Cardiac septum (tissue), 1 donor: Measurements from ENCODE around the gene DEFB131A. TPM values are rescaled to one million over a fixed set of nuclear protein-coding genes. Genes with fewer than 3 reads are reported as not detected.
"Not testable (repeated sequence)": the region's sequence is repeated elsewhere in the genome, so short reads cannot be mapped to it uniquely, and the experiment has no call there.

Experiments
- DNase-seq: peaks from one replicate; pipeline ENCODE4 v3.0.0-alpha.2; 2020; ENCODE audit warnings: low spot score
- intact Hi-C: fragments of 100-400 bp; cut with DNase I; formaldehyde crosslinking; loops from one replicate; pipeline ENCODE4 v1.14.0; 2022
- total RNA-seq: library from RNA; stranded (reverse); fragmentation: NEBNext Ultra II Directional; extraction: Animal tissue kit (Norgen Biotek cat#: 25700); gene quantifications from one replicate; pipeline ENCODE4 v1.2.1, GENCODE V29; 2021
- donor health status: DM: no; HTN: no; CAD: no.

The DEFB131A gene
- total RNA-seq, 1 donor from 2014 or later = not detected

GRCh38 chr4:9490986-9491385, 46.8 kb downstream of the DEFB131A start:
- intact Hi-C loops, DNase-seq: not testable (repeated sequence)

GRCh38 chr4:9493589-9493988, 49.4 kb downstream of the DEFB131A start:
- DNase-seq, intact Hi-C loops: not testable (repeated sequence)

- DNase-seq, intact Hi-C loops: not testable (repeated sequence)
These were observed 50.2 kb downstream of the DEFB131A start for GRCh38 chr4:9494256-9495035.

- DNase-seq = peak; percentile 74
These were observed 51.2 kb downstream of the DEFB131A start for GRCh38 chr4:9495443-9495842.

GRCh38 chr4:9497575-9498467, 53.6 kb downstream of the DEFB131A start:
- DNase-seq, intact Hi-C loops: not testable (repeated sequence)

More at GRCh38 chr4:9495443-9495842, 51.2 kb downstream of the DEFB131A start:
- intact Hi-C loops = not testable (repeated sequence)

- DNase-seq, intact Hi-C loops: not testable (repeated sequence)
These were observed 54.3 kb downstream of the DEFB131A start for GRCh38 chr4:9498468-9499040.

GRCh38 chr4:9499974-9500487, 55.8 kb downstream of the DEFB131A start:
- intact Hi-C loops = not testable (repeated sequence)
- peak; percentile 66 for DNase-seq

Other genes starting within 250 kb of the DEFB131A start
- not detected for gene USP17L10, start 233.8 kb upstream of the DEFB131A start, total RNA-seq
- not detected for gene USP17L11, start 229.0 kb upstream of the DEFB131A start, total RNA-seq
- gene USP17L12, start 224.3 kb upstream of the DEFB131A start, total RNA-seq = not detected
- not detected for gene USP17L13, start 219.5 kb upstream of the DEFB131A start, total RNA-seq
- gene USP17L15, start 210.0 kb upstream of the DEFB131A start, total RNA-seq = not detected
- not detected for gene USP17L17, start 200.5 kb upstream of the DEFB131A start, total RNA-seq
- gene USP17L18, start 195.8 kb upstream of the DEFB131A start, total RNA-seq = not detected
- gene USP17L19, start 191.0 kb upstream of the DEFB131A start, total RNA-seq = not detected
- not detected for gene USP17L20, start 186.3 kb upstream of the DEFB131A start, total RNA-seq
- not detected for gene USP17L21, start 181.5 kb upstream of the DEFB131A start, total RNA-seq
- not detected for gene USP17L22, start 176.8 kb upstream of the DEFB131A start, total RNA-seq
- gene USP17L24, start 119.2 kb upstream of the DEFB131A start, total RNA-seq = not detected
- not detected for gene USP17L25, start 114.5 kb upstream of the DEFB131A start, total RNA-seq
- not detected for gene USP17L26, start 109.8 kb upstream of the DEFB131A start, total RNA-seq
- not detected for gene USP17L5, start 105.0 kb upstream of the DEFB131A start, total RNA-seq
- not detected for gene USP17L27, start 100.3 kb upstream of the DEFB131A start, total RNA-seq
- gene USP17L28, start 95.5 kb upstream of the DEFB131A start, total RNA-seq = not detected
- gene USP17L29, start 90.8 kb upstream of the DEFB131A start, total RNA-seq = not detected
- gene USP17L30, start 81.3 kb upstream of the DEFB131A start, total RNA-seq = not detected